Fibroblast of pulmonary artery (primary cell): ENCODE results near the gene IGFBP3.

Source experiments
- DNase-seq: peaks from one replicate; pipeline ENCODE4 v3.0.0-alpha.2; 2010; ENCODE audit warnings: low read depth
- H3K4me3 ChIP-seq: replicated peaks from 2 replicates; pipeline ENCODE4 v1.5.1; 2011; ENCODE audit warnings: low read depth, mild to moderate bottlenecking, control low read depth, low read length, moderate library complexity
- TF ChIP-seq, protein P1 (sequence below): IDR thresholded peaks from 2 replicates; pipeline ENCODE4 v1.5.1; 2011; ENCODE audit warnings: mild to moderate bottlenecking, control low read depth, low read length, inconsistent platforms; ENCODE audit errors: missing control alignments

IGFBP3 gene

GRCh38 chr7:45890902-45891461 lies 30.1 kb downstream of the IGFBP3 start:
- no peak overlapping the region for H3K4me3 ChIP-seq
- peak; percentile 68 for DNase-seq
- TF ChIP-seq, protein P1, sequence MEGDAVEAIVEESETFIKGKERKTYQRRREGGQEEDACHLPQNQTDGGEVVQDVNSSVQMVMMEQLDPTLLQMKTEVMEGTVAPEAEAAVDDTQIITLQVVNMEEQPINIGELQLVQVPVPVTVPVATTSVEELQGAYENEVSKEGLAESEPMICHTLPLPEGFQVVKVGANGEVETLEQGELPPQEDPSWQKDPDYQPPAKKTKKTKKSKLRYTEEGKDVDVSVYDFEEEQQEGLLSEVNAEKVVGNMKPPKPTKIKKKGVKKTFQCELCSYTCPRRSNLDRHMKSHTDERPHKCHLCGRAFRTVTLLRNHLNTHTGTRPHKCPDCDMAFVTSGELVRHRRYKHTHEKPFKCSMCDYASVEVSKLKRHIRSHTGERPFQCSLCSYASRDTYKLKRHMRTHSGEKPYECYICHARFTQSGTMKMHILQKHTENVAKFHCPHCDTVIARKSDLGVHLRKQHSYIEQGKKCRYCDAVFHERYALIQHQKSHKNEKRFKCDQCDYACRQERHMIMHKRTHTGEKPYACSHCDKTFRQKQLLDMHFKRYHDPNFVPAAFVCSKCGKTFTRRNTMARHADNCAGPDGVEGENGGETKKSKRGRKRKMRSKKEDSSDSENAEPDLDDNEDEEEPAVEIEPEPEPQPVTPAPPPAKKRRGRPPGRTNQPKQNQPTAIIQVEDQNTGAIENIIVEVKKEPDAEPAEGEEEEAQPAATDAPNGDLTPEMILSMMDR = peak; percentile 64

DNA sequence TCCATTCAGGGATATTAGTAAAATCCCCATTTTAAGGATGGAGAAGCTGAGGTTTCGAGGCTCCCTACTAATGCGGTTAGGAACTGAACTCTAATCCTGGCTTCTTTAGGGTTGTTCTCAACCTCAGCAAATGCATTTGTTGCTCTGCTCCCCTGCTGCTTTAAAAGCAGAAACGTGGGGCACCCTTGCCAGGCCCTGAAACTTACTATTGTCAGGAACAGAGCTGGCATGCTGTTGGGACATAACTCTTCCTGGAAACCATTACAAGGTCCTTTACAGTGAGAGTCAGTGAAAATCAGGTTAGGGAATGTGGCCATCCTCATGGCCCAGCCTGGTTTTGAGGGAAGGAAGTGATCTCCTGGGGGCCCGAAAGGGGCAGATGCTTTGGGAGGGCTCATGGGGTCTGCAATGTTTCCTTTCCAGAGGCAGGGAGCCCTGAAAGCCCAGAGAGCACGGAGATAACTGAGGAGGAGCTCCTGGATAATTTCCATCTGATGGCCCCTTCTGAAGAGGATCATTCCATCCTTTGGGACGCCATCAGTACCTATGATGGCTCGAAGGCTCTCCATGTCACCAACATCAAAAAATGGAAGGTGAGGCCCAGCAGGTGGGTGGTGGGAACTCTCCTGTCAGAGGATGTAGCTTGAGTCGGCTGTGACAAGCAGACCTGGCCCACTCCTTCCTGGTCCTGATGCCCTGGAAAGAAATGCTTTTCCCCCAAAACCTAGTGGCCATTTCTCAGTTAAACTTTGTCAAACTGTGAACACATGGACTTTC lies 30.8 kb downstream of the IGFBP3 start:
- TF ChIP-seq, protein P1 = no peak
- DNase-seq = no peak
- no peak overlapping the region for H3K4me3 ChIP-seq

DNA sequence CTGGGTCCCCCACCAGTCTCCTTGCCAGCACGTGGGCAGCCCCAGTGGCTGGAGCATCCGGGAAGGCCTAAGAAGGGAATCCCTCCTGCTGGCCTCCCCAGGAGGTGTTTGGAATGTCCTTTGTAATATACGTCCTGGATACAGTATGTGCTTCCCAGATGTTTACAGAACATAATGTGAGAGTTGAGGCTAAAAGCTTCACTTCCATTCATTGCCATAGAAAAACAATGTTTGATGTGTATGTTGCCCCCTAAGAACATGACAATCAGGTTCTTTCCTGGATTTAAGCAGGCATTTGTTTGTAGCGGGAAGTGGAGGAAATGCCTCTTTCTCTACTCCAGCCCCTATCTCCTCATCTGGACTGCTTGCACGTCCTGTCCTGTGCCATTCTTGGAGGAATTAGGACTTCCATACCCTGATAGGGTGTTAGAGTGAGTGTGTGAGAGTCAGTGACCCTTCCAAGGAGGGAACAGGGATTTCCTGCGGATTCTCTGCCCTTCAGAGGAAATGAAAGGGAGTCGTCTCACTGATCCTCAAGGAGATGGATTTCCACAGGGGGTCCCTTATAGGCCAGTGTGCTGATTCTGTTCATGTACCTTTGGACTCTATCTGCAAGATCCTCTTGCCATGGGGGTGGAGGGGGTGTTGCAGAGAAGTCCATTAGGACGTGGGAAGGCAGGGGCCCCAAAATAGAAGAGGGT lies 31.6 kb downstream of the IGFBP3 start:
- H3K4me3 ChIP-seq = no peak overlapping the region
- TF ChIP-seq, protein P1 = no peak
- DNase-seq = no peak

DNA sequence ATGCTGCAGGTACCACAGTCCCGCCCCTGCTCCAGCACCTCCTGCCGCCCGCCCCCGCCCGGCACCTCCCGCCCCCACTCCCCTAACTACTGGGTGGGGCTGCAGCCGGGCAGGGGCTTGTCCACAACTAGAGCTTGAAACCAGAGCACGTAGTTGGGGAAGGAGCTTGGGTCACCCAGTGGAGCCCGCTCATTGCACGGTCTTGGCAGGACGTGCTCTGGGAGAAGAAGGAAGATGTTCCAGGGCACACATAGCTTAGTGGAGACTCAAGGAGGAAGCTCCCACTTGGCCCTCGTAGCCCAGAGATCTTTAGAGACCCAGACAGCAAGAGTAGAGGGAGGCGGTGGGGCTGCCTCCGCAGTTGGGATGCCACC lies 32.1 kb downstream of the IGFBP3 start:
- DNase-seq = no peak
- H3K4me3 ChIP-seq = no peak overlapping the region
- TF ChIP-seq, protein P1 = no peak

GRCh38 chr7:45888185-45888992 lies 32.7 kb downstream of the IGFBP3 start, which contains the start of gene IGFBP1:
TSS of gene IGFBP1 (plus strand) at chr7:45888488. CDS start at chr7:45888653, 165 bp downstream.
- peak within 1 kb of the TSS; percentile 39 for H3K4me3 ChIP-seq
- DNase-seq = peak; percentile 27
- TF ChIP-seq, protein P1 = no peak

- no peak overlapping the region for H3K4me3 ChIP-seq
- no peak for DNase-seq
- TF ChIP-seq, protein P1 = no peak
Measured at GRCh38 chr7:45886931-45887667, 34.0 kb downstream of the IGFBP3 start.
